ENCODE data around the gene SLC17A5. TPM values are rescaled to one million over a fixed set of nuclear protein-coding genes. Genes with fewer than 3 reads are reported as not detected.

Gene SLC17A5
- total RNA-seq, 1 donor from 2014 or later: 7.5 TPM

- Mint-ChIP-seq H3K27me3 (peaks cover 47% of the 10 kb centered on the region), H3K4me3 (no peak overlapping the region), H3K27ac (no peak overlapping the region), H3K9me3 (no peaks in the 10 kb centered on the region), H3K36me3 (ENCODE audit: low read depth) (no peaks in the 10 kb centered on the region), H3K4me1 (peaks cover 23% of the 10 kb centered on the region)
- POLR2A ChIA-PET: no interaction called here
- CTCF ChIA-PET: no interaction called here
- ATAC-seq (ENCODE audit: low read depth): no peak
- no peak for TF ChIP-seq CTCF (IDR thresholded peaks at IDR 0.05)
- DNase-seq: no peak
- intact Hi-C loops (cut with micrococcal nuclease): no loop called here
These were observed 43.3 kb upstream of the SLC17A5 start for GRCh38 chr6:73696966-73697655.

- CTCF ChIA-PET: no interaction called here
- no peaks in the 10 kb centered on the region for H3K36me3 Mint-ChIP-seq (ENCODE audit: low read depth)
- H3K27ac Mint-ChIP-seq: no peak within 1 kb of the TSS
These were observed 42.0 kb upstream of the SLC17A5 start, which contains the start of gene CD109 for GRCh38 chr6:73695619-73696421. CD109 (plus strand) TSS chr6:73696203; CDS start chr6:73696216, 13 bp downstream.

GRCh38 chr6:73694711-73695411 is 41.1 kb upstream of the SLC17A5 start:
- POLR2A ChIA-PET: no interaction called here
- CTCF ChIA-PET: no interaction called here
- Mint-ChIP-seq H3K27ac (no peak overlapping the region), H3K4me3 (peak overlapping the region; percentile 73), H3K27me3 (peaks cover 54% of the 10 kb centered on the region), H3K4me1 (peaks cover 23% of the 10 kb centered on the region), H3K36me3 (ENCODE audit: low read depth) (no peaks in the 10 kb centered on the region), H3K9me3 (no peaks in the 10 kb centered on the region)
- no peak for TF ChIP-seq CTCF (IDR thresholded peaks at IDR 0.05)
- no peak for ATAC-seq (ENCODE audit: low read depth)
- intact Hi-C loops (cut with micrococcal nuclease): no loop called here
- no peak for DNase-seq

More at GRCh38 chr6:73695619-73696421, 42.0 kb upstream of the SLC17A5 start, which contains the start of gene CD109:
- POLR2A ChIA-PET: no interaction called here
- Mint-ChIP-seq H3K27me3 (peaks cover 58% of the 10 kb centered on the region), H3K9me3 (no peaks in the 10 kb centered on the region), H3K4me3 (peak within 1 kb of the TSS; percentile 73), H3K4me1 (peaks cover 23% of the 10 kb centered on the region)
- intact Hi-C loops (cut with micrococcal nuclease): no loop called here
- ATAC-seq (ENCODE audit: low read depth) (peak; percentile 71), DNase-seq (peak; percentile 19)
- no peak for TF ChIP-seq CTCF (IDR thresholded peaks at IDR 0.05)

GRCh38 chr6:73691512-73691911 is 37.7 kb upstream of the SLC17A5 start:
- ATAC-seq (ENCODE audit: low read depth) (no peak), DNase-seq (no peak)
- ChIA-PET CTCF (no interaction called here), POLR2A (no interaction called here)
- peaks cover 14% of the 10 kb centered on the region for H3K4me1 Mint-ChIP-seq
- H3K9me3 Mint-ChIP-seq: no peaks in the 10 kb centered on the region
- H3K4me3 Mint-ChIP-seq: no peak overlapping the region
- intact Hi-C loops (cut with micrococcal nuclease): no loop called here
- peaks cover 41% of the 10 kb centered on the region for H3K27me3 Mint-ChIP-seq
- H3K27ac Mint-ChIP-seq: no peak overlapping the region
- no peaks in the 10 kb centered on the region for H3K36me3 Mint-ChIP-seq (ENCODE audit: low read depth)
- no peak for TF ChIP-seq CTCF (IDR thresholded peaks at IDR 0.05)

- Mint-ChIP-seq H3K4me1 (peaks cover 2% of the 10 kb centered on the region), H3K27ac (no peak overlapping the region), H3K27me3 (peaks cover 34% of the 10 kb centered on the region), H3K9me3 (no peaks in the 10 kb centered on the region), H3K36me3 (ENCODE audit: low read depth) (no peaks in the 10 kb centered on the region), H3K4me3 (no peak overlapping the region)
- no peak for DNase-seq
- intact Hi-C loops (cut with micrococcal nuclease): no loop called here
- POLR2A ChIA-PET: no interaction called here
- no peak for ATAC-seq (ENCODE audit: low read depth)
- CTCF ChIA-PET: no interaction called here
- no peak for TF ChIP-seq CTCF (IDR thresholded peaks at IDR 0.05)
These were observed 36.3 kb upstream of the SLC17A5 start for GRCh38 chr6:73690056-73690455.

All from activated B cell treated with CpG ODN at 0.5 μM for 24 hours (primary cell).